ENCODE data around the gene TET2. TPM values are rescaled to one million over a fixed set of nuclear protein-coding genes. Genes with fewer than 3 reads are reported as not detected.

Gene TET2
- total RNA-seq, 3 donors from 2014 or later = 29.0 to 36.3 (median 31.0) TPM

GRCh38 chr4:105112274-105112673 is 34.4 kb upstream of the TET2 start:
- intact Hi-C loops (cut with DNase I, micrococcal nuclease) = no loop called here
- DNase-seq (no peak), ATAC-seq (no peak)
- Histone ChIP-seq H3K9me3 (no peaks in the 10 kb centered on the region), H3K36me3 (ENCODE audit: low read depth) (no peaks in the 10 kb centered on the region), H3K4me1 (ENCODE audit: low read depth) (no peaks in the 10 kb centered on the region), H3K4me3 (no peak overlapping the region)
- TF ChIP-seq CTCF (IDR thresholded peaks at IDR 0.05) = no peak

- H3K4me1 ChIP-seq (ENCODE audit: low read depth) = no peaks in the 10 kb centered on the region
- H3K4me3 ChIP-seq = no peak overlapping the region
- no peak for TF ChIP-seq CTCF (IDR thresholded peaks at IDR 0.05)
- H3K9me3 ChIP-seq = no peaks in the 10 kb centered on the region
- no peaks in the 10 kb centered on the region for H3K36me3 ChIP-seq (ENCODE audit: low read depth)
- ATAC-seq (no peak), DNase-seq (no peak)
- intact Hi-C loops (cut with DNase I, micrococcal nuclease) = no loop called here
These were observed 32.9 kb upstream of the TET2 start for GRCh38 chr4:105113800-105114199.

- DNase-seq = no peak
- intact Hi-C loops (cut with DNase I, micrococcal nuclease) = no loop called here
- ATAC-seq = no peak
- H3K4me1 ChIP-seq (ENCODE audit: low read depth) = no peaks in the 10 kb centered on the region
- H3K4me3 ChIP-seq = no peak overlapping the region
- H3K9me3 ChIP-seq = no peaks in the 10 kb centered on the region
- H3K36me3 ChIP-seq (ENCODE audit: low read depth) = no peaks in the 10 kb centered on the region
- no peak for TF ChIP-seq CTCF (IDR thresholded peaks at IDR 0.05)
These were observed 29.9 kb upstream of the TET2 start for GRCh38 chr4:105116616-105117319.

GRCh38 chr4:105119356-105119755 is 27.3 kb upstream of the TET2 start:
- no peak for ATAC-seq
- no peaks in the 10 kb centered on the region for H3K9me3 ChIP-seq

GRCh38 chr4:105120626-105121025 is 26.1 kb upstream of the TET2 start:
- Histone ChIP-seq H3K9me3 (no peaks in the 10 kb centered on the region), H3K4me3 (no peak overlapping the region), H3K4me1 (ENCODE audit: low read depth) (no peaks in the 10 kb centered on the region), H3K36me3 (ENCODE audit: low read depth) (no peaks in the 10 kb centered on the region)
- ATAC-seq (no peak), DNase-seq (no peak)
- intact Hi-C loops (cut with DNase I, micrococcal nuclease) = no loop called here
- no peak for TF ChIP-seq CTCF (IDR thresholded peaks at IDR 0.05)

More at GRCh38 chr4:105119356-105119755, 27.3 kb upstream of the TET2 start:
- H3K4me3 ChIP-seq = no peak overlapping the region
- H3K36me3 ChIP-seq (ENCODE audit: low read depth) = no peaks in the 10 kb centered on the region
- H3K4me1 ChIP-seq (ENCODE audit: low read depth) = no peaks in the 10 kb centered on the region
- TF ChIP-seq CTCF (IDR thresholded peaks at IDR 0.05) = no peak
- intact Hi-C loops (cut with DNase I, micrococcal nuclease) = no loop called here
- DNase-seq = no peak

- ATAC-seq (no peak), DNase-seq (no peak)
- H3K4me3 ChIP-seq = no peak overlapping the region
- TF ChIP-seq CTCF (IDR thresholded peaks at IDR 0.05) = no peak
- H3K36me3 ChIP-seq (ENCODE audit: low read depth) = no peaks in the 10 kb centered on the region
- no peaks in the 10 kb centered on the region for H3K9me3 ChIP-seq
- H3K4me1 ChIP-seq (ENCODE audit: low read depth) = no peaks in the 10 kb centered on the region
- intact Hi-C loops (cut with DNase I, micrococcal nuclease) = no loop called here
These were observed 24.3 kb upstream of the TET2 start for GRCh38 chr4:105122350-105122749.
